ENCODE results near the gene PDE4B. TPM values are rescaled to one million over a fixed set of nuclear protein-coding genes. Genes with fewer than 3 reads are reported as not detected.

Gene PDE4B
- total and polyA plus RNA-seq, 10 of the 15 experiments (the other 5 are each of a cell fraction or from before 2014, with no cell fraction given), result 3.0 to 13.2 (median 5.7) TPM

DNA sequence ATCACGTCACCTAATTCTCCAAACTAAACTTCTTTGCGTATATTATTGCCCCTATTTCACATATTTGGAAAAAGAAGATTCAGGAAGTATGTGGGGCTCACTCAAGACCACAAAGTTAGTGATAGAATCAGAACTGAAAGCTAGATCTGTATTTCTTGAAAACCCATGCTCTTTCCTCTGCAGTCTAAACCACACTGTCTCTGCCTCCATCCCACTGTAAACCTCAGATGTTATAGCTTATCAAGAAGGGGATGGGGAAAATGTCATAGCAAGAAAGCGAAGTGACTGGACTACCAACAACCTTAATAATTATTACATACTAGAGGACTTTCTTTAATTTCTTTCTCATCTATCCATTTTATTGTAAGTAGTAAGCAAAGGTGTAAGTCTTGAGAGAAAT is 483.5 kb downstream of the PDE4B start (continued):
- TF ChIP-seq ETV6 (conservative IDR thresholded peaks at IDR 0.05 in 1 of 2, IDR thresholded peaks at IDR 0.05 in 1 of 2; ENCODE audit: borderline replicate concordance in 1 of 2, low read depth in 1 of 2), result peak in 1 of 2 experiments; percentile 64; a peak in 1 of 4 replicates
- TF ChIP-seq USF2 (IDR thresholded peaks at IDR 0.05; ENCODE audit: borderline replicate concordance, low read depth, low read length), result no peak
- peak; percentile 35; the same call in 1 of the 2 replicates for TF ChIP-seq CREM (IDR thresholded peaks at IDR 0.05; ENCODE audit: low read depth)
- TF ChIP-seq HCFC1 (IDR thresholded peaks at IDR 0.05; ENCODE audit: low read length), result no peak
- TF ChIP-seq IKZF2 (IDR thresholded peaks at IDR 0.05), result peak; percentile 79 to 83
- no peak for TF ChIP-seq GABPA (IDR thresholded peaks at IDR 0.05; ENCODE audit: low read depth)
- TF ChIP-seq GATAD2B (conservative IDR thresholded peaks at IDR 0.05; ENCODE audit: low read depth), result no peak
- peak; percentile 60; the same call in 1 of the 2 replicates for TF ChIP-seq CBFB (IDR thresholded peaks at IDR 0.05; ENCODE audit: low read depth)
- TF ChIP-seq, protein P1, sequence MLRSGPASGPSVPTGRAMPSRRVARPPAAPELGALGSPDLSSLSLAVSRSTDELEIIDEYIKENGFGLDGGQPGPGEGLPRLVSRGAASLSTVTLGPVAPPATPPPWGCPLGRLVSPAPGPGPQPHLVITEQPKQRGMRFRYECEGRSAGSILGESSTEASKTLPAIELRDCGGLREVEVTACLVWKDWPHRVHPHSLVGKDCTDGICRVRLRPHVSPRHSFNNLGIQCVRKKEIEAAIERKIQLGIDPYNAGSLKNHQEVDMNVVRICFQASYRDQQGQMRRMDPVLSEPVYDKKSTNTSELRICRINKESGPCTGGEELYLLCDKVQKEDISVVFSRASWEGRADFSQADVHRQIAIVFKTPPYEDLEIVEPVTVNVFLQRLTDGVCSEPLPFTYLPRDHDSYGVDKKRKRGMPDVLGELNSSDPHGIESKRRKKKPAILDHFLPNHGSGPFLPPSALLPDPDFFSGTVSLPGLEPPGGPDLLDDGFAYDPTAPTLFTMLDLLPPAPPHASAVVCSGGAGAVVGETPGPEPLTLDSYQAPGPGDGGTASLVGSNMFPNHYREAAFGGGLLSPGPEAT (IDR thresholded peaks at IDR 0.05; ENCODE audit: low read depth), result peak; percentile 54; the same call in 1 of the 2 replicates
- TF ChIP-seq CREB1 (IDR thresholded peaks at IDR 0.05; ENCODE audit: low read depth), result 0 out of 2 replicates have a peak, but pooled peaks have one; percentile 19
- no peak for TF ChIP-seq MTA3 (IDR thresholded peaks at IDR 0.05; ENCODE audit: borderline replicate concordance, low read length)
- TF ChIP-seq BCL11A (IDR thresholded peaks at IDR 0.05; ENCODE audit: low read depth, low read length), result peak; percentile 73; the same call in 1 of the 2 replicates
- peak; percentile 52; the same call in 1 of the 2 replicates for TF ChIP-seq IRF4 (IDR thresholded peaks at IDR 0.05; ENCODE audit: low read depth, low read length)
- TF ChIP-seq ZBTB40 (IDR thresholded peaks at IDR 0.05; ENCODE audit: borderline replicate concordance), result no peak
- TF ChIP-seq NFIC (IDR thresholded peaks at IDR 0.05; ENCODE audit: low read depth, low read length), result peak; percentile 76; the same call in 1 of the 2 replicates

All from GM12878 (cell line).